ENCODE data around the gene YES1. TPM values are rescaled to one million over a fixed set of nuclear protein-coding genes. Genes with fewer than 3 reads are reported as not detected.

The YES1 gene
- total RNA-seq, 4 donors from 2014 or later: 78.4 to 101 (median 99.3) TPM

GRCh38 chr18:711310-711656 lies 100.8 kb downstream of the YES1 start:
- no peak for TF ChIP-seq CTCF (IDR thresholded peaks at IDR 0.05; ENCODE audit: low read depth)

DNA sequence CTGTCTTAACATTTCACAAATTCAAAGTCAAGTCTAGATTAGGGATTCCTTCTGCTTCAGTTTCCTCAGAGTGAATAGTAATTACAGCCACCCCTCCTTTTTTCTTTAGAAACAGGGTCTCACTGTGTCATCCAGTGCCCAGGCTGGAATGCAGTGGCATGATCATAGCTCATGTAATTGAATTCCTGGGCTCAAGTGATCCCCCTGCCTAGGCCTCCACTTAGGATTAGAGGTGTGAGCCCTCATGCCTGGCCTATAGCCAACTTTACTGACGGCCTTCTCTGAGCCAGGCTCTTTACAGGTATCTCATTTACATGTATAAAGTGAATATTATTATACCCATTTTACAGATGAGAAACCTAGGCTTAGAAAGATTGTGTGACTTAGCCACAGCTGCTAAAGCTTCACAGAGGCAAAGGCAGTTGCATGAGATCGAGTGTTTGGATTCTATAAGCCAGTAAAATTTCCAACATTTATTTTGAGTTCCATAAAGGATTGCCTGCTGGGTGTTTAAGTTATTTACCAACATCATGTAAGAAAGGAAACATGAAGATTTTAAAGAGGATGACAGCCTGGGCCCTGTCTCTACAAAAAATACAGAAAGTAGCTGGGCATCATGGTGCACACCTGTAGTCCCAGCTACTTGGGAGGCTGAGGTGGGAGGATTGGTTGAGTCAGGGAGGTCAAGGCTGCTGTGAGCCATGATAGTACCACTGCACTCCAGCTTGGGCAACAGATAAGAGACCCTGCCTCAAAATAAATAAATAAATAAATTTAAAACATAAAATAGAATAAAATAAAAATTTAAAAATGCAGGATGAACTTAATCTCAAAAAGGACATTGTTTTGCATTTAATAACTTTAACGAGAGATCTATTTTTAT lies 101.4 kb downstream of the YES1 start:
- TF ChIP-seq CTCF (IDR thresholded peaks at IDR 0.05; ENCODE audit: low read depth): no peak

DNA sequence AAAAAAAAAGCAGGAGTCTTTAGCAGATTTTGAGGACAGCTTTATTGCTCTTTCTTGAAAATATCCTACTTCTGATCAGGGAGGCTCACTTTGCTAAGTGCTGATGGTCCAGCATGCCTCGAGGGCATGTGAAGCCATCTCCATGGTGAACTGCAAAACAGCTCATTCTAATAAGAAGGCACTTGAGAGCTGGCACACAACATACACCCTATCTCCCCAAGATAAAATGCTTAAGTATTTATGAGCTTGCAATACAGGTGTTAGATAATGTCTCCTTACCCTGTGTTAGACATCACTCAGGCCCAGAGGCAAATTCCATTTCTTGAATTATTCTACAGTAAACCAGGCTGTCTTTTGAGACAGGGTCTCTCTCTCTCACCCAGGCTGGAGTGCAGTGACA lies 102.3 kb downstream of the YES1 start:
- TF ChIP-seq CTCF (IDR thresholded peaks at IDR 0.05; ENCODE audit: low read depth): no peak

- no peak for TF ChIP-seq CTCF (IDR thresholded peaks at IDR 0.05; ENCODE audit: low read depth)
Measured at GRCh38 chr18:708096-708495, 103.9 kb downstream of the YES1 start.

DNA sequence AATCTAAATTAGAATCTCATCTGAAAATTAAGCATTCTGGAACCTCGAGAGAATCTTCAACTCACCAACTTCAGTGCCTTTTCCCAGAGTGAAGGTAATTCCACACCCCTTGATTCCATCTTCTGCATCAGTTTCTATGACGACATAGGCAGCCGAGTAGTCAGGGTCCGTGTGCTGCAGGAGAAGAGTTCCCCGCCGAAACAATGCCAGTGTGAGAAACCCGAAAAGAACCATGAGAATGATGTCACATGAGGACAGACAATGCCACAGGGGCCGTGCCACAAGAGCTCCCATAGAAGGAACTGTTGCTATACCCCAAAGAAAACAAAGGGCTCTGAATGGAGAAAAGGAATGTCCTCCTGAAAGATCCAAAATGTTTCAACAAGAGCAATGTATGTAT lies 105.6 kb downstream of the YES1 start:
- TF ChIP-seq CTCF (IDR thresholded peaks at IDR 0.05; ENCODE audit: low read depth): no peak

GRCh38 chr18:703213-703967 lies 108.7 kb downstream of the YES1 start:
- no peak for TF ChIP-seq CTCF (IDR thresholded peaks at IDR 0.05; ENCODE audit: low read depth)

- no peak for TF ChIP-seq CTCF (IDR thresholded peaks at IDR 0.05; ENCODE audit: low read depth)
Measured at GRCh38 chr18:697800-698199, 114.2 kb downstream of the YES1 start.
